GM23248 (cell line): ENCODE measurements around the gene ZBTB12.

Experiments used
- EZH2 ChIP-seq: fragments of 200-600 bp; sonication (generic); IDR thresholded peaks from 2 replicates; pipeline ENCODE4 v1.6.1; 2018; ENCODE audit warnings: antibody characterized with exemption, mild to moderate bottlenecking; ENCODE audit not compliant: insufficient read depth, poor library complexity, severe bottlenecking
- EZH2phosphoT487 ChIP-seq: fragments of 200-600 bp; sonication (generic); IDR thresholded peaks from 2 replicates; pipeline ENCODE4 v1.6.1; 2018; ENCODE audit warnings: antibody characterized with exemption, moderate library complexity, mild to moderate bottlenecking, low read depth; ENCODE audit not compliant: insufficient read depth

GRCh38 chr6:31897612-31898382 lies 4.1 kb downstream of the ZBTB12 start, which contains the start of gene EHMT2:
- no peak for TF ChIP-seq EZH2
- no peak for TF ChIP-seq EZH2phosphoT487
